ENCODE results near the gene CFLAR. TPM values are rescaled to one million over a fixed set of nuclear protein-coding genes. Genes with fewer than 3 reads are reported as not detected.
"Not testable (repeated sequence)": the region's sequence is repeated elsewhere in the genome, so short reads cannot be mapped to it uniquely, and the experiment has no call there.

CFLAR gene
- total RNA-seq, 1 experiment from 2014 or later = 7.6 TPM

DNA sequence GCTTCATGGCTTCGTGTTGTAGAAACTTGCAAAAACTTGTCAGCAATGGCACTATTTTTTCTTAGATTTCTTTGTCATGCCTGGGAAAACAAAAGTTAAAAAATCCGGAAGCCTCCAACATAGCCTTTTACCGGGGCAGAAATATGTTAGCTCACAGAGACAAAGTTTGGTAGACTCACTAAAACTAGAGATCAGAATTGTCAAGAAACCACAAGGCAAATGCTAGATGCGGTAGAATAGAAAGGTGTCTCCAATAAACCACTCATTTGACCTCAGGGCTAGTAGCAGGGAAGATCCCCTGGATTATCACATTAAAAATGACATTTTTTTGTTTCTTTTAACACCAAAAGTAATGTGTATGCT is 67.4 kb downstream of the CFLAR start:
- no CpG with 5 or more reads among the region's 4 CpGs for WGBS (ENCODE audit: extremely low coverage, insufficient read length, low lambda C conversion rate)
- Histone ChIP-seq H3K79me2 (ENCODE audit: insufficient read depth, low read length) (no peaks in the 10 kb centered on the region), H3K9ac (ENCODE audit: extremely low read depth, insufficient read length, low read length) (peak overlapping the region; percentile 12)

DNA sequence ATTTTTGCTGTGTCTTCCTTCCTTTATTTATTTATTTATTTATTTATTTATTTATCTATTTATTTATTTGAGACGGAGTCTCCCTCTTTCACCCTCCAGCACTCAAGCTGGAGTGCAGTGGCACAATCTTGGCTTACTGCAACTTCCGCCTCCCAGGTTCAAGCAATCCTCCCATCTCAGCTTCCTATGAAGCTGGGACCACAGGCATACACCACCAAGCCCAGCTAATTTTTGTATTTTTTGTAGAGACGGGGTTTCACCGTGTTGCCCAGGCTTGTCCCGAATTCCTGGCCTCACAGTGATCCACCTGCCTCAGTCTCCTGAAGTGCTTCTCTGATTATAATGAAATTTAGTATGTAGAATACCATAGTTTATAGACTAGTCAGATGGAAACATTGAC is 67.9 kb downstream of the CFLAR start:
- not testable (repeated sequence) for H3K4me1 ChIP-seq (ENCODE audit: insufficient read depth, low read length); H3T11ph ChIP-seq (ENCODE audit: low read length); H3K18ac ChIP-seq (ENCODE audit: insufficient read length, low read depth, low read length); H4K20me1 ChIP-seq (ENCODE audit: control insufficient read depth, insufficient read depth, insufficient read length); H2AFZ ChIP-seq (ENCODE audit: low read length); H4K8ac ChIP-seq (replicated peaks; ENCODE audit: insufficient read length, low read depth, low read length); H2BK15ac ChIP-seq (ENCODE audit: low read depth, low read length); H3K9ac ChIP-seq (ENCODE audit: extremely low read depth, insufficient read length, low read length); H3K14ac ChIP-seq (ENCODE audit: insufficient read depth, low read length); H4K5ac ChIP-seq (ENCODE audit: insufficient read length, low read depth, low read length); H3K9me3 ChIP-seq (ENCODE audit: control insufficient read depth, low read depth, low read length); H3K27me3 Mint-ChIP-seq (ENCODE audit: low read depth); H3K79me2 ChIP-seq (ENCODE audit: insufficient read depth, low read length); H3K79me1 ChIP-seq (ENCODE audit: insufficient read depth, low read depth, low read length, poor library complexity, severe bottlenecking); H3K27ac Mint-ChIP-seq; H3K27me3 ChIP-seq (ENCODE audit: insufficient read depth, low read length); H3K23ac ChIP-seq (ENCODE audit: insufficient read length, low read depth, low read length); H2BK20ac ChIP-seq (ENCODE audit: low read depth, low read length, poor library complexity, severe bottlenecking); H2BK120ac ChIP-seq (ENCODE audit: low read depth, low read length, poor library complexity, severe bottlenecking); H3K27ac ChIP-seq (ENCODE audit: insufficient read length, low read depth, low read length); H3K4ac ChIP-seq (ENCODE audit: low read depth, low read length); H3K4me2 ChIP-seq (ENCODE audit: insufficient read depth, insufficient read length, low read length); H2BK12ac ChIP-seq (ENCODE audit: insufficient read length, low read depth, low read length); DNase-seq; H2BK5ac ChIP-seq (ENCODE audit: insufficient read length, low read length); H2AK5ac ChIP-seq (ENCODE audit: insufficient read length, low read length); H3K56ac ChIP-seq (ENCODE audit: insufficient read length, low read depth, low read length); H4K91ac ChIP-seq (ENCODE audit: insufficient read length, low read depth, low read length); H3K23me2 ChIP-seq (ENCODE audit: insufficient read length, low read depth, low read length, poor library complexity, severe bottlenecking)
- peaks cover 15% of the 10 kb centered on the region in 2 experiments for H3K9me3 Mint-ChIP-seq
- WGBS (ENCODE audit: extremely low coverage, insufficient read length, low lambda C conversion rate) = no CpG with 5 or more reads among the region's 5 CpGs
- H3K4me3 Mint-ChIP-seq = peak overlapping the region in 1 of 2 experiments; percentile 41; a peak in 2 of 5 replicates
- peaks cover 14% of the 10 kb centered on the region in 2 experiments for H3K4me1 Mint-ChIP-seq
- peaks cover 0 to 12% (median 4%) of the 10 kb centered on the region in 3 experiments; a peak in 4 of 7 replicates for H3K36me3 Mint-ChIP-seq (ENCODE audit: insufficient read depth in 1 of 3, low read depth in 3 of 3)

More for the DNA sequence above, 67.4 kb downstream of the CFLAR start:
- Histone ChIP-seq H3K18ac (ENCODE audit: insufficient read length, low read depth, low read length) (no peak overlapping the region), H3K79me1 (ENCODE audit: insufficient read depth, low read depth, low read length, poor library complexity, severe bottlenecking) (no peaks in the 10 kb centered on the region), H3T11ph (ENCODE audit: low read length) (peak overlapping the region; percentile 53), H3K14ac (ENCODE audit: insufficient read depth, low read length) (no peak overlapping the region), H4K5ac (ENCODE audit: insufficient read length, low read depth, low read length) (no peak overlapping the region), H2BK5ac (ENCODE audit: insufficient read length, low read length) (no peak overlapping the region), H2AK5ac (ENCODE audit: insufficient read length, low read length) (no peak overlapping the region), H4K20me1 (ENCODE audit: control insufficient read depth, insufficient read depth, insufficient read length) (no peaks in the 10 kb centered on the region), H2BK12ac (ENCODE audit: insufficient read length, low read depth, low read length) (no peak overlapping the region), H3K27me3 (ENCODE audit: insufficient read depth, low read length) (no peaks in the 10 kb centered on the region), H2BK120ac (ENCODE audit: low read depth, low read length, poor library complexity, severe bottlenecking) (peak overlapping the region; percentile 69), H3K9me3 (ENCODE audit: control insufficient read depth, low read depth, low read length) (peaks cover 3% of the 10 kb centered on the region), H3K56ac (ENCODE audit: insufficient read length, low read depth, low read length) (no peak overlapping the region), H3K4me1 (ENCODE audit: insufficient read depth, low read length) (no peaks in the 10 kb centered on the region), H3K4ac (ENCODE audit: low read depth, low read length) (no peak overlapping the region; the same call in 1 of the 2 replicates), H3K23ac (ENCODE audit: insufficient read length, low read depth, low read length) (no peak overlapping the region), H3K4me2 (ENCODE audit: insufficient read depth, insufficient read length, low read length) (peak overlapping the region; percentile 29), H4K8ac (replicated peaks; ENCODE audit: insufficient read length, low read depth, low read length) (no peak overlapping the region), H2BK15ac (ENCODE audit: low read depth, low read length) (no peak overlapping the region), H3K23me2 (ENCODE audit: insufficient read length, low read depth, low read length, poor library complexity, severe bottlenecking) (no peaks in the 10 kb centered on the region), H2AFZ (ENCODE audit: low read length) (peak overlapping the region; percentile 11), H4K91ac (ENCODE audit: insufficient read length, low read depth, low read length) (no peak overlapping the region), H3K27ac (ENCODE audit: insufficient read length, low read depth, low read length) (peak overlapping the region; percentile 34), H2BK20ac (ENCODE audit: low read depth, low read length, poor library complexity, severe bottlenecking) (no peak overlapping the region)
- TF ChIP-seq, protein P1, sequence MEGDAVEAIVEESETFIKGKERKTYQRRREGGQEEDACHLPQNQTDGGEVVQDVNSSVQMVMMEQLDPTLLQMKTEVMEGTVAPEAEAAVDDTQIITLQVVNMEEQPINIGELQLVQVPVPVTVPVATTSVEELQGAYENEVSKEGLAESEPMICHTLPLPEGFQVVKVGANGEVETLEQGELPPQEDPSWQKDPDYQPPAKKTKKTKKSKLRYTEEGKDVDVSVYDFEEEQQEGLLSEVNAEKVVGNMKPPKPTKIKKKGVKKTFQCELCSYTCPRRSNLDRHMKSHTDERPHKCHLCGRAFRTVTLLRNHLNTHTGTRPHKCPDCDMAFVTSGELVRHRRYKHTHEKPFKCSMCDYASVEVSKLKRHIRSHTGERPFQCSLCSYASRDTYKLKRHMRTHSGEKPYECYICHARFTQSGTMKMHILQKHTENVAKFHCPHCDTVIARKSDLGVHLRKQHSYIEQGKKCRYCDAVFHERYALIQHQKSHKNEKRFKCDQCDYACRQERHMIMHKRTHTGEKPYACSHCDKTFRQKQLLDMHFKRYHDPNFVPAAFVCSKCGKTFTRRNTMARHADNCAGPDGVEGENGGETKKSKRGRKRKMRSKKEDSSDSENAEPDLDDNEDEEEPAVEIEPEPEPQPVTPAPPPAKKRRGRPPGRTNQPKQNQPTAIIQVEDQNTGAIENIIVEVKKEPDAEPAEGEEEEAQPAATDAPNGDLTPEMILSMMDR (conservative IDR thresholded peaks at IDR 0.05) = no peak
- Mint-ChIP-seq H3K4me1 (peaks cover 14% of the 10 kb centered on the region in 2 experiments), H3K4me3 (peak overlapping the region in 1 of 2 experiments; percentile 53; a peak in 2 of 5 replicates), H3K27ac (peak overlapping the region in 2 of 3 experiments; percentile 33 to 95; a peak in 1 of 7 replicates), H3K27me3 (ENCODE audit: low read depth) (no peaks in the 10 kb centered on the region; the same call in 1 of the 2 replicates), H3K9me3 (peaks cover 16 to 17% of the 10 kb centered on the region in 2 experiments), H3K36me3 (ENCODE audit: insufficient read depth in 1 of 3, low read depth in 3 of 3) (peaks cover under 1 to 10% (median 1%) of the 10 kb centered on the region in 3 experiments; a peak in 5 of 7 replicates)
- DNase-seq = no peak

All from H9 (cell line).